Endodermal cell (in vitro differentiated cells): ENCODE measurements around the gene MMRN2. TPM values are rescaled to one million over a fixed set of nuclear protein-coding genes. Genes with fewer than 3 reads are reported as not detected.

Experiments
- DNase-seq: peaks from one replicate; pipeline ENCODE4 v3.0.0-alpha.2; 2017
- H3K27ac ChIP-seq: 2 replicates; pipeline ENCODE4 v1.5.1; 2013; ENCODE audit warnings: mild to moderate bottlenecking, low read depth, low read length, moderate library complexity
- H3K27me3 ChIP-seq: 2 replicates; pipeline ENCODE4 v1.6.1; 2013; ENCODE audit warnings: mild to moderate bottlenecking, low read length, moderate library complexity; ENCODE audit not compliant: insufficient read depth, control insufficient read depth, poor library complexity, severe bottlenecking
- H3K36me3 ChIP-seq: 2 replicates; pipeline ENCODE4 v1.7.0; 2013; ENCODE audit warnings: mild to moderate bottlenecking, low read length, moderate library complexity; ENCODE audit not compliant: control insufficient read depth, insufficient read depth
- H3K4me1 ChIP-seq: one replicate; pipeline ENCODE4 v1.7.0; 2013; ENCODE audit warnings: low read length; ENCODE audit not compliant: control insufficient read depth, insufficient read depth
- H3K4me3 ChIP-seq: 2 replicates; pipeline ENCODE4 v1.5.1; 2013; ENCODE audit warnings: mild to moderate bottlenecking, low read length, moderate library complexity
- H3K9ac ChIP-seq: 2 replicates; pipeline ENCODE4 v1.6.1; 2013; ENCODE audit warnings: mild to moderate bottlenecking, low read length, moderate library complexity; ENCODE audit not compliant: poor library complexity, severe bottlenecking; ENCODE audit errors: extremely low read depth
- H3K9me3 ChIP-seq: 2 replicates; pipeline ENCODE4 v1.6.1; 2013; ENCODE audit warnings: mild to moderate bottlenecking, low read length, moderate library complexity; ENCODE audit not compliant: control insufficient read depth
- H3K27ac Mint-ChIP-seq: 2 replicates; pipeline ENCODE4 v1.8.0; 2020; ENCODE audit warnings: mixed read lengths
- H3K27me3 Mint-ChIP-seq: 2 replicates; pipeline ENCODE4 v1.8.0; 2021; ENCODE audit warnings: mild to moderate bottlenecking, mixed read lengths; ENCODE audit not compliant: insufficient read depth
- H3K36me3 Mint-ChIP-seq: 2 replicates; pipeline ENCODE4 v1.8.0; 2020; ENCODE audit warnings: low read depth, mixed read lengths
- H3K4me1 Mint-ChIP-seq: 2 replicates; pipeline ENCODE4 v1.8.0; 2020; ENCODE audit warnings: mixed read lengths
- H3K4me3 Mint-ChIP-seq: 2 replicates; pipeline ENCODE4 v1.8.0; 2020; ENCODE audit warnings: mild to moderate bottlenecking, moderate library complexity, mixed read lengths
- H3K9me3 Mint-ChIP-seq: 2 replicates; pipeline ENCODE4 v1.8.0; 2020; ENCODE audit warnings: mild to moderate bottlenecking, mixed read lengths
- CTCF ChIP-seq: fragments of 200-600 bp; sonication (generic); conservative IDR thresholded peaks from 2 replicates; pipeline ENCODE4 v1.5.0; 2021; ENCODE audit warnings: antibody characterized with exemption, mild to moderate bottlenecking
- WGBS, 2 experiments: methylation state at CpG; one replicate each; pipeline versions ENCODE4 v1.1.5 to v1.1.7; 2013; ENCODE audit warnings: missing lambda C conversion rate in 2 of 2, mixed read lengths in 1 of 2; ENCODE audit not compliant: insufficient coverage in 1 of 2, insufficient read length in 1 of 2; 5-methylcytosine and 5-hydroxymethylcytosine counted together
- total RNA-seq, 2 donors: library from RNA; stranded (reverse); fragmentation: NEBNext Ultra II Directional in 1 of 2; extraction: Animal tissue kit (Norgen Biotek cat#: 25700) in 1 of 2; gene quantifications; 2 replicates in 1 of 2; 3 replicates in 1 of 2; pipeline ENCODE4 v1.2.1, GENCODE V29; 2021

The MMRN2 gene
- total RNA-seq, 2 donors from 2014 or later = 1.00 to 1.3 TPM

DNA sequence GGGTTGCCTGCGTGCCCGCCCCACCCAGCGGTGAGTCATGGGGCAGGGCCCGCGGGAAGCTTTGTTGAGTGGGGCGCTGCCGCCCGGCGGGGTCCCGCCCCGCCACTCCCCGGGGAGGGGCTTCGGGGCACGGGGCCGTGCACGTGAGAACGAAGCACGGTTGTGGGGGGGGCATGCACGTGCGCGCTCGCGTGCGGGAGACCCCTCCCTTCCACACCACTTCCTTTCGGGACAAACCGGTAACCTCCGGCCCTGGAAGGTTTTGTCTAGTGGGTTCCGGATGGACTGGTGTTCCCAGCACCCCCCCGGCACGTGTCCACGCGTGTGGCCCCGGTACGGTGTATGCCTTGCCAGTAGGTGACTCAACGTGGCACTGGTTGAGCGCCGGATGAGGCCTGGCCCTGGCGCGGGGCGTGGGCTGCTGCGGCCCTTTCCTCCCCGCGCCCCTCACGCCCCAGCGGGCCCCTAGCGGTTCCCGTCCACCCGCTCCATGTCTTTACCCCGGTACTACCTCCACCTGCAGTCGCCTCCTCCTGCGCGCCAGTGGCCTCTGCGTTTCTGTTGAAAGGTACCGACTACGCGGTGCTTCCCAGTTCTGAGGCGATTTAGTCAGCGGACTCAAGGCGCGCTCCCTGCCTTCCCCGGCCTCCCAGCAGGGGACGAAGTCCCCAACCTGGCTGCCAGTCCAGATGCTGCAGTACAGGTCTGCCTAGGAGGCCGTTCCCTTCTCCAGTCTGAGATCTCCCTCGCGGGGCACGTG lies 14.0 kb upstream of the MMRN2 start:
- Histone ChIP-seq H3K36me3 (no peaks in the 10 kb centered on the region), H3K27me3 (peaks cover 32% of the 10 kb centered on the region), H3K27ac (no peak overlapping the region), H3K4me1 (peaks cover 4% of the 10 kb centered on the region), H3K9me3 (no peaks in the 10 kb centered on the region), H3K4me3 (peak overlapping the region; percentile 69), H3K9ac (peak overlapping the region; percentile 32)
- H3K27me3 Mint-ChIP-seq = peaks cover 33% of the 10 kb centered on the region
- peak; percentile 84 for DNase-seq
- peaks cover 7% of the 10 kb centered on the region for H3K4me1 Mint-ChIP-seq
- peak; percentile 38 for TF ChIP-seq CTCF
- peak overlapping the region; percentile 65 for H3K4me3 Mint-ChIP-seq
- no peaks in the 10 kb centered on the region for H3K9me3 Mint-ChIP-seq
- H3K27ac Mint-ChIP-seq = peak overlapping the region; percentile 84
- H3K36me3 Mint-ChIP-seq = no peaks in the 10 kb centered on the region
- 15% methylated on average over 33 to 66 of the region's 66 CpGs for WGBS, 2 experiments

- Histone ChIP-seq H3K27ac (no peak overlapping the region), H3K4me1 (peaks cover 4% of the 10 kb centered on the region), H3K9me3 (no peaks in the 10 kb centered on the region), H3K9ac (peak overlapping the region; percentile 30), H3K36me3 (no peaks in the 10 kb centered on the region), H3K27me3 (peaks cover 32% of the 10 kb centered on the region), H3K4me3 (peak overlapping the region; percentile 69)
- H3K27me3 Mint-ChIP-seq = peaks cover 33% of the 10 kb centered on the region
- H3K4me1 Mint-ChIP-seq = peaks cover 12% of the 10 kb centered on the region
- no peak for TF ChIP-seq CTCF
- peak; percentile 85 for DNase-seq
- 0 to 12% methylated on average over 4 to 20 of the region's 20 CpGs for WGBS, 2 experiments
- no peaks in the 10 kb centered on the region for H3K9me3 Mint-ChIP-seq
- peak overlapping the region; percentile 65 for H3K4me3 Mint-ChIP-seq
- peak overlapping the region; percentile 71 for H3K27ac Mint-ChIP-seq
- no peaks in the 10 kb centered on the region for H3K36me3 Mint-ChIP-seq
These were observed 13.5 kb upstream of the MMRN2 start for GRCh38 chr10:86970982-86971231.

GRCh38 chr10:86970162-86970981 lies 13.0 kb upstream of the MMRN2 start:
- Histone ChIP-seq H3K4me1 (peaks cover 4% of the 10 kb centered on the region), H3K36me3 (no peaks in the 10 kb centered on the region), H3K27me3 (peaks cover 32% of the 10 kb centered on the region), H3K9me3 (no peaks in the 10 kb centered on the region), H3K9ac (peak overlapping the region; percentile 30), H3K27ac (peak overlapping the region; percentile 16), H3K4me3 (peak overlapping the region; percentile 69)
- peak; percentile 83 for DNase-seq
- peaks cover 33% of the 10 kb centered on the region for H3K27me3 Mint-ChIP-seq
- H3K27ac Mint-ChIP-seq = peak overlapping the region; percentile 71
- 18 to 44% methylated on average over 21 to 30 of the region's 30 CpGs for WGBS, 2 experiments
- no peaks in the 10 kb centered on the region for H3K36me3 Mint-ChIP-seq
- no peaks in the 10 kb centered on the region for H3K9me3 Mint-ChIP-seq
- peaks cover 16% of the 10 kb centered on the region for H3K4me1 Mint-ChIP-seq
- no peak for TF ChIP-seq CTCF
- H3K4me3 Mint-ChIP-seq = peak overlapping the region; percentile 65
